Epithelial cell of prostate (primary cell): ENCODE results near the gene LCN6.

Experiments
- DNase-seq: peaks from one replicate; pipeline ENCODE4 v3.0.0-alpha.2; 2011; ENCODE audit warnings: low read depth, low spot score
- H3K27ac ChIP-seq: fragments of 450-650 bp; 2 replicates; pipeline ENCODE4 v1.5.1; 2017; ENCODE audit warnings: mild to moderate bottlenecking

The LCN6 gene

GRCh38 chr9:136746621-136747020 lies 1.7 kb downstream of the LCN6 start:
- DNase-seq: no peak
- H3K27ac ChIP-seq: no peak overlapping the region

DNA sequence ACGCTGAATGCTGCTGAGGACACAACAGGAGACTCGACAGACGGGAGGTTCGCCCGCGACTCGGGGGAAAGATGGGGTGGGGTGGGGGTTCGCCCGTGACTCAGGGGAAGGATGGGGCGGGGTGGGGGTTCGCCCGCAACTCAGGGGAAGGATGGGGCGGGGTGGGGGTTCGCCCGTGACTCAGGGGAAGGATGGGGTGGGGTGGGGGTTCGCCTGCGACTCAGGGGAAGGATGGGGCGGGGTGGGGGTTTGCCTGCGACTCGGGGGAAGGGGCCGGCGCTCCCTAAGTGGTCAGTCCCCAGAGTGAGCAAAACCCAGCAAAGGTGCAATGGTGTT lies 2.2 kb downstream of the LCN6 start:
- H3K27ac ChIP-seq: no peak overlapping the region
- no peak for DNase-seq

GRCh38 chr9:136745389-136746154 lies 2.8 kb downstream of the LCN6 start:
- DNase-seq: no peak
- H3K27ac ChIP-seq: no peak overlapping the region

DNA sequence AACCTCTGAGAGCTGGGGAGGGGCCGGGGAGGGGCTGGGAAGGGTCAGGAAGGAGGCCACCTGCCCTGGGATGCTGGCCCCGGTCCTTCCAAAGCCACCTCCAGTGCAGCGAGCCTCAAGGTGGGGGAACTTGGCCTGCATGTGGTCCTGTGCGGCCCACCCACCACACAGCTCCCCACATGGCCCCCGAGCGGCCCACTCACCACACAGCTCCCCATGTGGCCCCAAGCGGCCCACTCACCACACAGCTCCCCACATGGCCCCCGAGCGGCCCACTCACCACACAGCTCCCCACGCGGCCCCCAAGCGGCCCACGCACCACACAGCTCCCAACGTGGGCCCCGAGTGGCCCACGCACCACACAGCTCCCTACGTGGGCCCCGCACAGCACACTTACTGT lies 3.6 kb downstream of the LCN6 start:
- H3K27ac ChIP-seq: no peak overlapping the region
- DNase-seq: no peak

DNA sequence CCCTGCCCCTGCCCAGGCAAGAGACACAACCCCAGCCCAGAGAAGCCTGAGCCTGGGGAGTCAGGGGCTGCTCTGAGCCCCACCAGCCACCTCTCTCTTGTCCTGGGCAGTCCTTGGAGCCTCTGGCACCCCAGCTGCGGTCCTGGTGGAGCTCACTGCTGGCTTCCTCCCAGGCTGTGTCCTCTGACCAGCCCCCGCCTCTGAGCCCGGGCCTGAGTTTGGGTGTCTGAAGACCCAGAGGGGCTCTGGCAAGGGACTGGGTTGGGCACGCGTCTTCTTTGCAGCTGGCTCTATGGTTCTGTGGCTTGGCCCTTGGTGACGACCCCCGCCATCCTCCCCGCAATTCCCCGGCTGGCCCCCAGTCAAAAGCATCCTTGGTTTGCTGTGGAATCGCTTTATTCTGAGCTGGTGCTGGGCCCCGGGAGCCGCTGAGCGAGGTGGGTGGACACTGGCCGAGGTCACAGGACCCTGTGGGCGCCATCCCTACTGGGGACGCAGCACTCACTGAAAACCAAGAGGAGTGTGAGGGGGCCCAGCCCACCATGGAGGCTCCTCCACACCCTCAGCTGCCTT lies 4.6 kb downstream of the LCN6 start:
- no peak overlapping the region for H3K27ac ChIP-seq
- no peak for DNase-seq

DNA sequence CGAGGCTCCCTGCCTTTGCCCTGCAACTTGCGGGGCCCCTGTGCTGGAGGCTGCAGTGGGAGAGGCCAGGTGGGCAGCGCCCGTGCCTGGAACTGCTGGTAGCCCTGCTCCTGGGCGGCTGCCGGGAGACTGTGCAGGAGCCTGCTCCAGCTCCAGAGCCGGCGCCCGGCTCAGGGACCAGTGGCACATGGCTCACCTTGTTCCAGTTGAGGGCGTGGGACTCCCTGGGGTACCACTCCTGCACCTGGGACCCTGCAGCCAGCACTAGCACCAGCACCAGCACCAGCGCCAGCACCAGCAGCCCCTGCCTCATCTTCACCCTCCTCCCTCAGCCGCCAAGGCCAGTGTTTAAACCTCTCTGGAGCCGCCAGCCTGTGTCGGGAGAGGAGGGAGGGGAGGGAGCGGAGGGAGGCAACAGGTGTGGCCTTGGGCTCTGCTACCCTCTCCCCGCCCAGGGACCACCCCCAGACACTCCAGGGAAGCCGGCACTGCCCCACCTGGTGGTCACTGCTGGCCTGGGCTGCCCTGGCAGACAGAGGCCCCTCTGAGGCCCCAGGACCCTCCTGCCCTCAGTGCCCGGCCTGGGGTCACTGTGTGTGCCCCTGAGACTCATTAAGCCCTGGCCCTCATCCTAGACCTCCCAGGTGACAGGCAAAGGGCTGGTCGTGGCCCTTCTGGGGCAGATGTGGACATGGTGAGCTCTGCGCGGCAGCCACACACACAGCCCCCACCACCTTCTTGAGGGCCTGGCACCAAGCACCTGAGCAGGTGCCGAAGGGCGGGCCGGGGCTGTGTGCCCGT lies 5.5 kb downstream of the LCN6 start, which contains the start of gene LCN10:
Gene LCN10, minus strand, starts transcription at position 350 of the 801 bp plus-strand sequence. Its CDS starts 37 bp downstream, at position 313.
- H3K27ac ChIP-seq: no peak within 1 kb of the TSS
- DNase-seq: no peak

DNA sequence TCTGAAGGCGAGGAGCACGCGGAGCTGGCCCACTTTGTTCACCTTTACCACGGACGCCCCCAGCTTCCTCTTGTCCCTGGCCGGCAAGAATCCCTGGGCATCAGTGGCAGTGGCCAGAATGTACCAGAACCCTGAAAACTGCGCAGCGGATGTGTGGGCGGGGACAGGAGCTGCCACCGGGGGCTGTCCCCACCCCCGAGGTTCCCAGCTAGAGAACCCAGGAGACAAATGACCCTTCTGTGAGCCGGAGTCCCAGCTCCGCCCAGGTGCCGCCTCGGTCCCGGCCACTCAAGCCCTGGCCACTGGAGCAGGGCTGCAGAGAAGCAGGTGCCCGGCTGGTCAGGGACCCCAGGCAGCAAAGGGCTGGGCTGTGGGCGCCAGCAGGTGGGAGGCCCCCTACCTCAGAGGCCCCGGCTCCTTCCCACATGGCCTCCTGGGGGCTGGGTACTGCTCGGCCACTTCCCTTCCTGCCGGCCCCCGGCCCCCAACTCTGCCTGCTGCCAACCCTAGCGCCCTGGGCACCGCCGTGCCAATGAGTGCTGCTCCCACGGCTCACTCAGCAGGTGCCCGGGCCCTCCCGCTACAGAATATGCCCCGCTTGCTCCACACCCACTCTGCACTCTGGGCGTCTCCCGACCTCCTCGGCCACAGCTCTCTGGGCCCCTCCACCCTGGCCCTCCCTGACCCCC lies 6.3 kb downstream of the LCN6 start:
- no peak for DNase-seq
- no peak overlapping the region for H3K27ac ChIP-seq

- DNase-seq: no peak
- no peak overlapping the region for H3K27ac ChIP-seq
Observed at GRCh38 chr9:136740971-136741882, 7.1 kb downstream of the LCN6 start.

DNA sequence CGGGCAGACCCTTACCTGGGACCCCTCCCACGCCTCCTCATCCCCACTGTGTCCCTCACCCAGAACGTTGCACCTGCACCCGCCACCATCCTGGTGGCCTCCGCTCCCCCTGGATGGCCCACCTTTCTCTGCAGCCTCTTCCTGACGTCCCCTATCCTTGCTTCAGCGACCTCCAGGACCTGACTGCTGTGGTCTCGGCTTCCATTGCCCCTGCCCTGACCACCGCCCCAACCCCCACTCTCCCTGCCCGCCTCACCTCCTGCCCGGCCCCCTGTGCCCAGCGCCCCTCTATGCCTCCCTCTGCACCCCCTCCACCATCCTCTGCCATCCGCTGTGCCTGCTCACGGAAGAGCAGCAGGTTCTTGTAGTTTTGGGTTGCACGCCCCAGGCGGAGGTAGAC lies 7.8 kb downstream of the LCN6 start:
- H3K27ac ChIP-seq: no peak overlapping the region
- no peak for DNase-seq

- H3K27ac ChIP-seq: no peak overlapping the region
- no peak for DNase-seq
Observed at GRCh38 chr9:136740069-136740468, 8.3 kb downstream of the LCN6 start.

GRCh38 chr9:136739509-136739908 lies 8.8 kb downstream of the LCN6 start:
- H3K27ac ChIP-seq: no peak overlapping the region
- DNase-seq: no peak

GRCh38 chr9:136738960-136739359 lies 9.4 kb downstream of the LCN6 start:
- DNase-seq: no peak
- no peak overlapping the region for H3K27ac ChIP-seq

DNA sequence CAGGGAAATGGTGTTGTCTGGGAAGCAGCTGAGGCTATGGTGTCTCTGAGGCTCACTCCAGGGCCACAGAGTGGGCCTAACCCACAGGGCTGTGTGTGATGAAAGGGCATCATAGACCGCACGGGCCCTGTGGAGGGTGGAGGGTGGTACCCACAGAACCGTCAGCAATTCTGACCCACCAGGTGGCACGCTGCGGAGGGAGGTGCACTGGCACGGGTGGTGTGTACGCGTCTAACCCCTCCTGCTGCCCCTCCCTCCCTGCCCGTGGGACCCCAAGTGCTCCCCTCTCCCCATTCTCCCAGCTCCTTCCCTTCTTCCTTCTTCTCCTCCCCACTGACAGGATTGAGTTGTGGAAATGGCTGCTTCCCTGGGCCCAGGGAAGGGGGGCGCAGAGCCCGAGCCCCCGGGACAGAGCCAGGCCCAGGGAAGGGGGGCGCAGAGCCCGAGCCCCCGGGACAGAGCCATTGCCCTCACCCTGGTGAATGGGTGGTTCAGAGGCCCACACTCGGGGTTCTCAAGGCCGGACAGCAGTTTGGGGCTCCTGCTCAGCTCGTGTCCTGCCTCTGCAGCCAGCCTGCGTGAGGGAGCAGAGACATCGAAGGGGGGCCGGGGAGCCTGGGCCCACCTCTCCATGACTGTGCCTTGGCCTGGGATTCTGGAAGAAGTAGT lies 12.4 kb downstream of the LCN6 start:
- no peak for DNase-seq

GRCh38 chr9:136734837-136735496 lies 13.4 kb downstream of the LCN6 start:
- H3K27ac ChIP-seq: no peak overlapping the region
- no peak for DNase-seq

More for the DNA sequence above, 12.4 kb downstream of the LCN6 start:
- no peak overlapping the region for H3K27ac ChIP-seq

DNA sequence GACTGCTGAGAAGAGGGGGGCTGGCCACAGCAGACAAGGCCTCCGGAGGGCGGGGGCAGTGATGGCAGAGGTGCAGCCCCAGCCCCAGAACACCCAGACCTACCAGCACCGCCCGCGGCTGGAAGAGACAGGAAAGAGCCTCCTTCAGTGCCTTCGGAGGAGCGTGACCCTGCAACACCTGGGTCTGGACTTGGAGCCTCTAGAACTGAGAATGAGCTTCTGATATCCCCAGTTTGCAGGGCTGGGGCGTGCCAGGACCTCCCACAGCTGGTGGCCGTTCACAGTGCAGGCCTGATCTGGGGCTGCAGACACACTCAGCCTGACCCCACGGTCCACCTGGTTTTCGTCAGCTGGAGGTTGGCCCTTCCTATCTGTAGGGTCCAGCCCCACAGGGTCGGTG lies 14.7 kb downstream of the LCN6 start:
- no peak overlapping the region for H3K27ac ChIP-seq
- DNase-seq: no peak

GRCh38 chr9:136732444-136733178 lies 15.7 kb downstream of the LCN6 start:
- H3K27ac ChIP-seq: no peak overlapping the region
- no peak for DNase-seq

GRCh38 chr9:136729926-136730325 lies 18.4 kb downstream of the LCN6 start:
- H3K27ac ChIP-seq: no peak overlapping the region

GRCh38 chr9:136729144-136729543 lies 19.2 kb downstream of the LCN6 start:
- H3K27ac ChIP-seq: no peak overlapping the region
- DNase-seq: no peak

More at GRCh38 chr9:136729926-136730325, 18.4 kb downstream of the LCN6 start:
- DNase-seq: no peak
